MM.1S (cell line): ENCODE data around the gene NTM.

Experiments
- DNase-seq: peaks from one replicate; pipeline ENCODE4 v3.0.0-alpha.2; 2015
- H2AFZ ChIP-seq: fragments of 300-600 bp; sonication (generic); 2 replicates; pipeline ENCODE4 v1.6.0; 2016; ENCODE audit warnings: antibody characterized with exemption, low read length
- H3F3A ChIP-seq: fragments of 300-600 bp; sonication (generic); 2 replicates; pipeline ENCODE4 v1.6.1; 2016; ENCODE audit warnings: mild to moderate bottlenecking, antibody characterized with exemption, low read length, moderate library complexity, mixed read lengths; ENCODE audit not compliant: insufficient read depth
- H3K27ac ChIP-seq: fragments of 300-600 bp; sonication (generic); 2 replicates; pipeline ENCODE4 v1.5.1; 2016; ENCODE audit warnings: mild to moderate bottlenecking, low read length
- H3K27me3 ChIP-seq: fragments of 300-600 bp; sonication (generic); replicated peaks from 2 replicates; pipeline ENCODE4 v1.6.0; 2016; ENCODE audit warnings: low read length; ENCODE audit not compliant: insufficient read depth
- H3K36me3 ChIP-seq: fragments of 300-600 bp; sonication (generic); replicated peaks from 2 replicates; pipeline ENCODE4 v1.6.1; 2016; ENCODE audit warnings: mild to moderate bottlenecking, low read length, mixed read lengths; ENCODE audit not compliant: insufficient read depth
- H3K4me1 ChIP-seq: fragments of 300-600 bp; sonication (generic); 2 replicates; pipeline ENCODE4 v1.6.1; 2016; ENCODE audit warnings: low read length, mixed read lengths
- H3K4me2 ChIP-seq: fragments of 300-600 bp; sonication (generic); 2 replicates; pipeline ENCODE4 v1.6.0; 2016; ENCODE audit warnings: low read depth, low read length
- H3K4me3 ChIP-seq: fragments of 300-600 bp; sonication (generic); 2 replicates; pipeline ENCODE4 v1.5.1; 2016; ENCODE audit warnings: low read length, mixed read lengths
- H3K79me2 ChIP-seq: fragments of 300-600 bp; sonication (generic); 2 replicates; pipeline ENCODE4 v1.6.1; 2016; ENCODE audit warnings: mixed run types, low read length, mixed read lengths
- H3K9ac ChIP-seq: fragments of 300-600 bp; sonication (generic); 2 replicates; pipeline ENCODE4 v1.6.1; 2016; ENCODE audit warnings: low read length, mixed read lengths
- H3K9me2 ChIP-seq: fragments of 300-600 bp; sonication (generic); replicated peaks from 2 replicates; pipeline ENCODE4 v1.6.1; 2016; ENCODE audit warnings: mild to moderate bottlenecking, low read length, mixed read lengths; ENCODE audit not compliant: insufficient read depth
- H3K9me3 ChIP-seq: fragments of 300-600 bp; sonication (generic); replicated peaks from 2 replicates; pipeline ENCODE4 v1.6.1; 2016; ENCODE audit warnings: mild to moderate bottlenecking, low read length, mixed read lengths; ENCODE audit not compliant: insufficient read depth
- H4K20me1 ChIP-seq: fragments of 300-600 bp; sonication (generic); 2 replicates; pipeline ENCODE4 v1.6.1; 2016; ENCODE audit warnings: mild to moderate bottlenecking, low read length, moderate library complexity, mixed read lengths; ENCODE audit not compliant: insufficient read depth
- CTCF ChIP-seq: fragments of 300-600 bp; sonication (generic); IDR thresholded peaks from 2 replicates; pipeline ENCODE4 v1.5.1; 2016; ENCODE audit warnings: antibody characterized with exemption, low read length, mixed read lengths
- EZH2 ChIP-seq: fragments of 300-600 bp; sonication (generic); optimal IDR thresholded peaks from 2 replicates; pipeline ENCODE3; 2017; ENCODE audit warnings: low read depth, mild to moderate bottlenecking, antibody characterized with exemption, low read length, mixed read lengths
- EZH2phosphoT487 ChIP-seq: fragments of 300-600 bp; sonication (generic); IDR thresholded peaks from 2 replicates; pipeline ENCODE4 v1.6.1; 2018; ENCODE audit warnings: antibody characterized with exemption, low read length

NTM gene

GRCh38 chr11:131327421-131327820, 43.0 kb upstream of the NTM start:
- no peaks in the 10 kb centered on the region for H3K9me3 ChIP-seq
- TF ChIP-seq CTCF = no peak
- TF ChIP-seq EZH2 = no peak
- TF ChIP-seq EZH2phosphoT487 = no peak

GRCh38 chr11:131328843-131329242, 41.6 kb upstream of the NTM start:
- Histone ChIP-seq H3K4me2 (no peak overlapping the region), H2AFZ (no peak overlapping the region), H4K20me1 (no peaks in the 10 kb centered on the region), H3K27ac (no peak overlapping the region), H3K9ac (no peak overlapping the region), H3K36me3 (no peaks in the 10 kb centered on the region), H3K4me1 (no peaks in the 10 kb centered on the region), H3K27me3 (no peaks in the 10 kb centered on the region), H3K79me2 (no peaks in the 10 kb centered on the region), H3F3A (no peaks in the 10 kb centered on the region), H3K9me2 (no peaks in the 10 kb centered on the region), H3K4me3 (no peak overlapping the region), H3K9me3 (no peaks in the 10 kb centered on the region)
- no peak for TF ChIP-seq CTCF
- no peak for TF ChIP-seq EZH2phosphoT487
- no peak for TF ChIP-seq EZH2
- no peak for DNase-seq

More at GRCh38 chr11:131327421-131327820, 43.0 kb upstream of the NTM start:
- no peaks in the 10 kb centered on the region for H3K9me2 ChIP-seq
- no peaks in the 10 kb centered on the region for H3K27me3 ChIP-seq
- H2AFZ ChIP-seq = no peak overlapping the region
- no peak overlapping the region for H3K27ac ChIP-seq
- H3K4me2 ChIP-seq = no peak overlapping the region
- H3K36me3 ChIP-seq = no peaks in the 10 kb centered on the region
- no peak overlapping the region for H3K4me3 ChIP-seq
- DNase-seq = no peak
- no peak overlapping the region for H3K9ac ChIP-seq
- H4K20me1 ChIP-seq = no peaks in the 10 kb centered on the region
- H3K4me1 ChIP-seq = no peaks in the 10 kb centered on the region
- no peaks in the 10 kb centered on the region for H3K79me2 ChIP-seq
- no peaks in the 10 kb centered on the region for H3F3A ChIP-seq

GRCh38 chr11:131331010-131331409, 39.4 kb upstream of the NTM start:
- H3K9me2 ChIP-seq = no peaks in the 10 kb centered on the region
- H3K9ac ChIP-seq = no peak overlapping the region
- no peak for DNase-seq
- no peaks in the 10 kb centered on the region for H3F3A ChIP-seq
- no peaks in the 10 kb centered on the region for H3K79me2 ChIP-seq
- no peaks in the 10 kb centered on the region for H3K9me3 ChIP-seq
- H3K4me3 ChIP-seq = no peak overlapping the region
- no peak overlapping the region for H2AFZ ChIP-seq
- no peaks in the 10 kb centered on the region for H4K20me1 ChIP-seq
- no peaks in the 10 kb centered on the region for H3K36me3 ChIP-seq
- no peaks in the 10 kb centered on the region for H3K4me1 ChIP-seq
- no peak overlapping the region for H3K27ac ChIP-seq
- no peak overlapping the region for H3K4me2 ChIP-seq
- no peak for TF ChIP-seq CTCF
- no peak for TF ChIP-seq EZH2phosphoT487
- TF ChIP-seq EZH2 = no peak
- H3K27me3 ChIP-seq = no peaks in the 10 kb centered on the region
